DOHH2 (cell line): ENCODE results near the gene RNGTT.

Experiments used
- H3F3A ChIP-seq: fragments of 200-600 bp; sonication (generic), shearing (Covaris generic); 2 replicates; pipeline ENCODE4 v1.6.0; 2016; ENCODE audit warnings: antibody characterized with exemption, mild to moderate bottlenecking; ENCODE audit not compliant: control insufficient read depth, insufficient read depth
- H3K27ac ChIP-seq: fragments of 200-600 bp; sonication (generic); 2 replicates; pipeline ENCODE4 v1.5.1; 2014; ENCODE audit warnings: low read depth, mild to moderate bottlenecking, low read length, moderate library complexity
- H3K27me3 ChIP-seq: fragments of 200-600 bp; sonication (generic); 2 replicates; pipeline ENCODE4 v1.6.1; 2014; ENCODE audit warnings: mild to moderate bottlenecking, low read length, mixed read lengths; ENCODE audit not compliant: control insufficient read depth
- H3K36me3 ChIP-seq: fragments of 200-600 bp; sonication (generic); 2 replicates; pipeline ENCODE4 v1.6.1; 2014; ENCODE audit warnings: mild to moderate bottlenecking, low read length, moderate library complexity, mixed read lengths; ENCODE audit not compliant: control insufficient read depth
- H3K4me1 ChIP-seq: fragments of 200-600 bp; sonication (generic); 2 replicates; pipeline ENCODE4 v1.6.1; 2014; ENCODE audit warnings: mild to moderate bottlenecking, low read length, mixed read lengths; ENCODE audit not compliant: control insufficient read depth
- H3K4me2 ChIP-seq: fragments of 200-600 bp; sonication (generic); 2 replicates; pipeline ENCODE4 v1.6.0; 2014; ENCODE audit warnings: mild to moderate bottlenecking, low read length, moderate library complexity
- H3K4me3 ChIP-seq: fragments of 200-600 bp; sonication (generic); 2 replicates; pipeline ENCODE4 v1.5.1; 2014; ENCODE audit warnings: mild to moderate bottlenecking, low read length, mixed read lengths
- H3K79me2 ChIP-seq: fragments of 200-600 bp; sonication (generic); 2 replicates; pipeline ENCODE4 v1.6.1; 2014; ENCODE audit warnings: mild to moderate bottlenecking, low read length, mixed read lengths; ENCODE audit not compliant: control insufficient read depth
- H3K9me2 ChIP-seq: fragments of 200-600 bp; sonication (generic); replicated peaks from 2 replicates; pipeline ENCODE4 v1.6.1; 2014; ENCODE audit warnings: mild to moderate bottlenecking, low read length, mixed read lengths; ENCODE audit not compliant: control insufficient read depth
- H3K9me3 ChIP-seq: fragments of 200-600 bp; sonication (generic); 2 replicates; pipeline ENCODE4 v1.6.1; 2014; ENCODE audit warnings: antibody characterized with exemption, low read length, mixed read lengths; ENCODE audit not compliant: control insufficient read depth, insufficient read depth
- H4K20me1 ChIP-seq: fragments of 200-600 bp; sonication (generic); 2 replicates; pipeline ENCODE4 v1.6.0; 2014; ENCODE audit warnings: low read depth, mild to moderate bottlenecking, antibody characterized with exemption, low read length, moderate library complexity; ENCODE audit not compliant: control insufficient read depth, insufficient read depth
- EZH2phosphoT487 ChIP-seq: fragments of 200-600 bp; sonication (generic); IDR thresholded peaks from 2 replicates; pipeline ENCODE4 v1.6.1; 2017; ENCODE audit warnings: borderline replicate concordance, mild to moderate bottlenecking, antibody characterized with exemption, low read length, moderate library complexity, mixed read lengths
- TF ChIP-seq, protein P1 (sequence below): fragments of 200-600 bp; sonication (generic); IDR thresholded peaks from one replicate; pipeline ENCODE4 v1.5.1; 2014; ENCODE audit warnings: antibody characterized with exemption, mild to moderate bottlenecking, low read depth, low read length; ENCODE audit not compliant: poor library complexity, severe bottlenecking

RNGTT gene

DNA sequence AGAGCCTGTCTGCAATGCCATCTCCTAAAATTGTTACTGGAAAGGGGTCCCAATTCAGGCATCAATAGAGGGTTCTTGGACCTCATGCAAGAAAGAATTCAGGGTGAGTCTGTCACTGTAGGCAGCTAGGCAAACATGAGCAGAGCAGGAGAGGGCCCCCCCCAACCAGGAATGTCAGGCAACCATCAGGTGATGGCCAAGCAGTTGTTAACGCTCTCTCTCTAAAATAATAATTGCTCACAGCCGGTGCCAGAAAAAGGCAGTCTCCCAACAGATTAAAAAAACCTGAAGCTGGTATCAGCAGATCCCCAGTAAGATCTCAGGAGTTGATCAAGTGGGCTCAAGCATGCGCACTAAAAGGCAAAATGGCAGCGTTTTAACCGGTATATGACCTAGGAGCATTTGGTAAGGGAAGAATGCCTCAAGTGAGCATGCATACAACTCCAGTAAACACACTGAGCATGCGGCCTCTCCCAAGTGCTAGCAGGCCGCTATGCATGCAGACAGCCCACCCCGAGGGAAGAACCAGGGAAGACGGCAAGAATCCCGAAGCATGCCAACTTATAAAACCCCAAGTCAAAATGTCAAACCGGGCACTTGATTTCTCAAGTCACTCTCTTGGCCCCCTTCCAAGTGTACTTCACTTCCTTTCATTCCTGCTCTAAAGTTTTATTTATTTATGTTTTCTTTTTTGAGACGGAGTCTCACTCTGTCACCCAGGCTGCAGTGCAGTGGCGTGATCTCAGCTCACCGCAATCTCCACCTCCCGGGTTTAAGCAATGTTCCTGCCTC lies 44.0 kb upstream of the RNGTT start:
- Histone ChIP-seq H3F3A (no peaks in the 10 kb centered on the region), H3K4me2 (no peak overlapping the region), H4K20me1 (no peaks in the 10 kb centered on the region), H3K4me1 (no peaks in the 10 kb centered on the region), H3K36me3 (no peaks in the 10 kb centered on the region), H3K27ac (no peak overlapping the region), H3K27me3 (no peaks in the 10 kb centered on the region), H3K4me3 (no peak overlapping the region), H3K9me2 (no peaks in the 10 kb centered on the region), H3K79me2 (no peaks in the 10 kb centered on the region), H3K9me3 (peaks cover 4% of the 10 kb centered on the region; the same call in 1 of the 2 replicates)
- TF ChIP-seq, protein P1, sequence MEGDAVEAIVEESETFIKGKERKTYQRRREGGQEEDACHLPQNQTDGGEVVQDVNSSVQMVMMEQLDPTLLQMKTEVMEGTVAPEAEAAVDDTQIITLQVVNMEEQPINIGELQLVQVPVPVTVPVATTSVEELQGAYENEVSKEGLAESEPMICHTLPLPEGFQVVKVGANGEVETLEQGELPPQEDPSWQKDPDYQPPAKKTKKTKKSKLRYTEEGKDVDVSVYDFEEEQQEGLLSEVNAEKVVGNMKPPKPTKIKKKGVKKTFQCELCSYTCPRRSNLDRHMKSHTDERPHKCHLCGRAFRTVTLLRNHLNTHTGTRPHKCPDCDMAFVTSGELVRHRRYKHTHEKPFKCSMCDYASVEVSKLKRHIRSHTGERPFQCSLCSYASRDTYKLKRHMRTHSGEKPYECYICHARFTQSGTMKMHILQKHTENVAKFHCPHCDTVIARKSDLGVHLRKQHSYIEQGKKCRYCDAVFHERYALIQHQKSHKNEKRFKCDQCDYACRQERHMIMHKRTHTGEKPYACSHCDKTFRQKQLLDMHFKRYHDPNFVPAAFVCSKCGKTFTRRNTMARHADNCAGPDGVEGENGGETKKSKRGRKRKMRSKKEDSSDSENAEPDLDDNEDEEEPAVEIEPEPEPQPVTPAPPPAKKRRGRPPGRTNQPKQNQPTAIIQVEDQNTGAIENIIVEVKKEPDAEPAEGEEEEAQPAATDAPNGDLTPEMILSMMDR, result no peak
- no peak for TF ChIP-seq EZH2phosphoT487

GRCh38 chr6:89002523-89002922 lies 39.1 kb upstream of the RNGTT start:
- Histone ChIP-seq H3K27ac (no peak overlapping the region), H3F3A (no peaks in the 10 kb centered on the region), H3K4me3 (no peak overlapping the region), H3K9me3 (no peaks in the 10 kb centered on the region), H3K27me3 (no peaks in the 10 kb centered on the region), H3K36me3 (no peaks in the 10 kb centered on the region), H3K79me2 (no peaks in the 10 kb centered on the region), H3K4me2 (no peak overlapping the region), H4K20me1 (no peaks in the 10 kb centered on the region), H3K4me1 (no peaks in the 10 kb centered on the region), H3K9me2 (no peaks in the 10 kb centered on the region)
- TF ChIP-seq, protein P1, result no peak
- no peak for TF ChIP-seq EZH2phosphoT487

DNA sequence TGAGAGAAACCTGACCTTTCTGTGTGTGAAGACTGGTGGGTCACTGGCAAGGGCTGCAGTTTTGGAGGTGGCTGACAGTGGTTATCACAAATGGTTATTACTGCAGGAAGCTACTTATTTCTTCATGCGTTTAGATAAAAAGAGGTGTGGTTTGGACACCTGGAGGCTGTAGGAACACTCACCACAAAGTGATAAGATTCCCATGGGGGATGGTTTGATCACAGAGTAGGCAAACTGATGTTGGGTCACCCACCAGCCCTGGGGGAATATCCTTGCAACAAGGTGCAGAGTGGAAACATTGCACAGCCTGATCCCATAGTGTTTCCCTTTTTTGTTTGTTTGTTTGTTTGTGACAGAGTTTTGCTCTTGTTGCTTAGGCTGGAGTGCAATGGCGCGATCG lies 33.9 kb upstream of the RNGTT start:
- no peaks in the 10 kb centered on the region for H3F3A ChIP-seq
- H3K27ac ChIP-seq, result no peak overlapping the region
- H3K4me1 ChIP-seq, result no peaks in the 10 kb centered on the region
- H4K20me1 ChIP-seq, result no peaks in the 10 kb centered on the region
- H3K4me2 ChIP-seq, result no peak overlapping the region
- no peaks in the 10 kb centered on the region for H3K9me2 ChIP-seq
- H3K79me2 ChIP-seq, result no peaks in the 10 kb centered on the region
- H3K27me3 ChIP-seq, result no peaks in the 10 kb centered on the region
- no peaks in the 10 kb centered on the region for H3K36me3 ChIP-seq
- H3K9me3 ChIP-seq, result no peaks in the 10 kb centered on the region
- TF ChIP-seq EZH2phosphoT487, result no peak
- TF ChIP-seq, protein P1, result no peak
- H3K4me3 ChIP-seq, result no peak overlapping the region
